Ovary (tissue), 10 donors: ENCODE results near the gene ZSCAN21. TPM values are rescaled to one million over a fixed set of nuclear protein-coding genes. Genes with fewer than 3 reads are reported as not detected.

Experiments used
- DNase-seq, 5 donors: peaks; one replicate each; pipeline ENCODE4 v3.0.0-alpha.2; 2019 to 2020
- H3K27ac ChIP-seq, 2 donors: fragments of 200-600 bp; one replicate each; pipeline versions ENCODE4 v1.5.1 to v1.8.0; 2019 to 2022
- H3K27me3 ChIP-seq: fragments of 200-600 bp; one replicate; pipeline ENCODE4 v1.8.0; 2022
- H3K36me3 ChIP-seq: fragments of 200-600 bp; sonication (generic); one replicate; pipeline ENCODE4 v1.5.1; 2019
- H3K4me1 ChIP-seq: one replicate; pipeline ENCODE4 v1.8.1; 2013; ENCODE audit warnings: mild to moderate bottlenecking, moderate library complexity; ENCODE audit not compliant: insufficient read depth
- H3K4me3 ChIP-seq: fragments of 200-600 bp; sonication (generic); one replicate; pipeline ENCODE4 v1.5.1; 2017
- H3K9me3 ChIP-seq, 2 donors: fragments of 200-600 bp in 1 of 2; sonication (generic) in 1 of 2; one replicate each; pipeline versions ENCODE4 v1.5.1 to v1.8.1; 2013 to 2019; ENCODE audit warnings: mild to moderate bottlenecking in 1 of 2, moderate library complexity in 1 of 2
- CTCF ChIP-seq, 3 donors: fragments of 450-650 bp in 2 of 3; fragments of 200-600 bp in 1 of 3; IDR thresholded peaks; one replicate each; pipeline versions ENCODE4 v1.5.1 to v1.8.0; 2016 to 2022; ENCODE audit warnings: antibody characterized with exemption in 3 of 3, mild to moderate bottlenecking in 1 of 3
- EP300 ChIP-seq: sonication (generic); formaldehyde crosslinking; IDR thresholded peaks from one replicate; pipeline ENCODE4 v1.6.1; 2017; ENCODE audit warnings: antibody characterized with exemption
- POLR2A ChIP-seq: fragments of 450-650 bp; IDR thresholded peaks from one replicate; pipeline ENCODE4 v1.6.1; 2017; ENCODE audit warnings: antibody characterized with exemption, mild to moderate bottlenecking, moderate library complexity
- WGBS, 3 donors: extraction: QIAGEN DNeasy Blood & Tissue Kit in 1 of 3; methylation state at CpG; one replicate each; pipeline versions ENCODE4 v1.1.5 to v1.1.7; 2013 to 2017; 5-methylcytosine and 5-hydroxymethylcytosine counted together
- intact Hi-C, 4 donors: fragments of 100-400 bp; cut with DNase I; formaldehyde crosslinking; loops; one replicate each; pipeline versions ENCODE4 v1.11.0 to v1.15.1; 2022 to 2023
- long read RNA-seq, 3 donors: library from polyadenylated mRNA in 2 of 3; unstranded in 2 of 3; transcript quantifications; one replicate each; pipeline ENCODE4 v2.0.0 and lab custom pipeline, GENCODE V29; 2021 to 2026
- polyA plus RNA-seq, 2 donors: library from polyadenylated mRNA; stranded (reverse); fragments of 200-250 nt in 1 of 2; fragments of 350-450 nt in 1 of 2; fragmentation: Illumina TruSeq in 1 of 2; extraction: RNeasy Lipid Tissue Mini Kit (QIAGEN cat#74804) in 1 of 2; gene quantifications; one replicate each; pipeline ENCODE4 v1.2.3, GENCODE V29; 2013 to 2014
- total RNA-seq, 7 donors: library from RNA; depleted of rRNA in 2 of 7; stranded (reverse); fragments of >200 nt in 2 of 7; fragmentation: NEBNext Ultra II Directional in 3 of 7; extraction: Animal tissue kit (Norgen Biotek cat#: 25700) in 3 of 7; gene quantifications; one replicate each; pipeline versions ENCODE4 v1.1.0 to v1.2.4, GENCODE V29; 2016 to 2023
- donor health status: DM: no; HTN: no; CAD: no; lungs with moderate emphysema.
- donor health status: DM: no; HTN: no; CAD: no.
- donor health status: Bipolar disorder and iron deficiency.
- donor health status: DM: yes; HTN: yes; CAD: no.
- donor health status: DM: no; HTN: no; CAD: no.
- donor health status: DM: yes; HTN: yes; CAD: no.

ZSCAN21 gene
- total RNA-seq (10 to 100 TPM in 6 of 7 donors, 1 to 10 TPM in 1; 9.2 to 16.2 (median 13.5) TPM), polyA plus RNA-seq (10 to 100 TPM in 1 of 2 donors, 1 to 10 TPM in 1; 9.2 to 11.8 TPM)
- long read RNA-seq, donor 1, transcript ZSCAN21-201 (4 exons, 2,005 nt): major isoform, 35 of 88 reads
- long read RNA-seq, donor 1, partial matches to known transcripts: 9 of 88 reads
- long read RNA-seq, donor 1, other reads (novel, unspliced or antisense): 44 of 88 reads
- long read RNA-seq, donor 2, partial matches to known transcripts: 23 of 25 reads
- long read RNA-seq, donor 2, other reads (novel, unspliced or antisense): 0 of 25 reads
- long read RNA-seq, donor 3, transcript ZSCAN21-201 (4 exons, 2,005 nt): major isoform, 7 of 19 reads
- long read RNA-seq, donor 3, partial matches to known transcripts: 1 of 19 reads
- long read RNA-seq, donor 3, other reads (novel, unspliced or antisense): 11 of 19 reads

GRCh38 chr7:100049441-100050291, at the start of gene ZSCAN21:
TSS of gene ZSCAN21 (plus strand) at chr7:100049774. CDS start at chr7:100057007, 7,233 bp downstream.
- intact Hi-C loops: no loop called here
- Histone ChIP-seq H3K27ac (peak within 1 kb of the TSS; percentile 90 to 91), H3K36me3 (no peaks in the 10 kb centered on the region), H3K9me3 (no peaks in the 10 kb centered on the region), H3K27me3 (no peaks in the 10 kb centered on the region), H3K4me1 (peaks cover 5% of the 10 kb centered on the region), H3K4me3 (peak within 1 kb of the TSS; percentile 79)
- WGBS, 3 donors: 0 to 1% (median 1%) methylated on average over 46 to 47 of the region's 47 CpGs
- DNase-seq: peak; percentile 88 to 94 (median 90)
- TF ChIP-seq CTCF (IDR thresholded peaks at IDR 0.05) (peak in 2 of 3 donors; percentile 17 to 35), EP300 (no peak), POLR2A (peak; percentile 76)

- TF ChIP-seq POLR2A: no peak
- no peak for TF ChIP-seq EP300
- TF ChIP-seq CTCF (IDR thresholded peaks at IDR 0.05): no peak
- no peak overlapping the region for H3K4me3 ChIP-seq
- H3K27ac ChIP-seq: no peak overlapping the region
- no peaks in the 10 kb centered on the region for H3K36me3 ChIP-seq
- intact Hi-C loops: no loop called here
- peak in 1 of 5 donors; percentile 10 for DNase-seq
- H3K9me3 ChIP-seq: no peaks in the 10 kb centered on the region
- peaks cover 3% of the 10 kb centered on the region for H3K4me1 ChIP-seq
- H3K27me3 ChIP-seq: no peaks in the 10 kb centered on the region
- 86 to 90% (median 86%) methylated on average over 13 of the region's 13 CpGs for WGBS, 3 donors
Measured at GRCh38 chr7:100000239-100000638, 49.3 kb upstream of the ZSCAN21 start.

- Histone ChIP-seq H3K4me3 (no peak overlapping the region), H3K9me3 (no peaks in the 10 kb centered on the region), H3K36me3 (no peaks in the 10 kb centered on the region), H3K4me1 (no peaks in the 10 kb centered on the region), H3K27me3 (no peaks in the 10 kb centered on the region), H3K27ac (no peak overlapping the region)
- WGBS, 3 donors: 54 to 60% (median 57%) methylated on average over 14 of the region's 14 CpGs
- no peak for DNase-seq
- TF ChIP-seq EP300: no peak
- no peak for TF ChIP-seq CTCF (IDR thresholded peaks at IDR 0.05)
- no peak for TF ChIP-seq POLR2A
- intact Hi-C loops: no loop called here
Measured at GRCh38 chr7:100003711-100004661, 45.6 kb upstream of the ZSCAN21 start.

- no peak overlapping the region for H3K4me3 ChIP-seq
- intact Hi-C loops: no loop called here
- H3K27me3 ChIP-seq: no peaks in the 10 kb centered on the region
- 72 to 87% (median 83%) methylated on average over 3 of the region's 3 CpGs for WGBS, 3 donors
- DNase-seq: no peak
- no peak overlapping the region for H3K27ac ChIP-seq
- H3K4me1 ChIP-seq: no peaks in the 10 kb centered on the region
- no peak for TF ChIP-seq POLR2A
- no peak for TF ChIP-seq EP300
- TF ChIP-seq CTCF (IDR thresholded peaks at IDR 0.05): no peak
- no peaks in the 10 kb centered on the region for H3K9me3 ChIP-seq
- no peaks in the 10 kb centered on the region for H3K36me3 ChIP-seq
Measured at GRCh38 chr7:100007887-100008286, 41.7 kb upstream of the ZSCAN21 start.
